HG03558 (cell line): Measurements from ENCODE around the gene CTRB2.
"Not testable (repeated sequence)": the region's sequence is repeated elsewhere in the genome, so short reads cannot be mapped to it uniquely, and the experiment has no call there.

Experiments used
- ATAC-seq: cut with Tn5 transposase; IDR thresholded peaks from one replicate; pipeline ENCODE4 v1.9.1; 2021; ENCODE audit warnings: moderate number of reproducible peaks; ENCODE audit not compliant: unreplicated experiment; ENCODE audit errors: extremely low read depth

CTRB2 gene

DNA sequence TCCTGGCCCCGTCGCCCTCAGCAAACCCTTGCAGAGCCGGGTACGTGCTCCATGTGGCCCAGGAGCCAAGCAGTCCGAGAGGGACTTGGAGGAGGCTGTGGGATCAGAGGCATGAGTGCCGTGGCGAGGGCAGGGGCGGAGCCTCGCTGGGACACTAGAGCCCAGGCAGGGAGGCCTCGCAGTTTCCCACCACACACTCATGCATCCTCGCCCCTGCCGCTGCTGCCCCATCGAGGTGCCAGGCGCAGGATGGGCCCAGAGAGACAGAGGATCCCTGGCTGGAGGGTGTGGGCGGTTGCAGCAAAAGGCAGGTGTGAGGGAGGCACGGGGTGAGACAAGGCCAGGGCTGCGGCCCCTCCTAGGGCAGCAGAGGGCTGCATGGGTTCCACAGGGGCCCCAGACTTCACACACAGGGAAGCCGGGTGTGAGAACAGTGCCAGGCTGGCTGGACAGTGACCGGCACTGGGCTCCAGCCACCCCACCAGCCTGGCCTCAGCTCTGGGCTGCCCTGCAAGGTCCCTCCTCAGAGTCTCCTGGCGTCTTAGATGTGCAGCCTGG lies 36.8 kb upstream of the CTRB2 start:
- ATAC-seq: no peak

DNA sequence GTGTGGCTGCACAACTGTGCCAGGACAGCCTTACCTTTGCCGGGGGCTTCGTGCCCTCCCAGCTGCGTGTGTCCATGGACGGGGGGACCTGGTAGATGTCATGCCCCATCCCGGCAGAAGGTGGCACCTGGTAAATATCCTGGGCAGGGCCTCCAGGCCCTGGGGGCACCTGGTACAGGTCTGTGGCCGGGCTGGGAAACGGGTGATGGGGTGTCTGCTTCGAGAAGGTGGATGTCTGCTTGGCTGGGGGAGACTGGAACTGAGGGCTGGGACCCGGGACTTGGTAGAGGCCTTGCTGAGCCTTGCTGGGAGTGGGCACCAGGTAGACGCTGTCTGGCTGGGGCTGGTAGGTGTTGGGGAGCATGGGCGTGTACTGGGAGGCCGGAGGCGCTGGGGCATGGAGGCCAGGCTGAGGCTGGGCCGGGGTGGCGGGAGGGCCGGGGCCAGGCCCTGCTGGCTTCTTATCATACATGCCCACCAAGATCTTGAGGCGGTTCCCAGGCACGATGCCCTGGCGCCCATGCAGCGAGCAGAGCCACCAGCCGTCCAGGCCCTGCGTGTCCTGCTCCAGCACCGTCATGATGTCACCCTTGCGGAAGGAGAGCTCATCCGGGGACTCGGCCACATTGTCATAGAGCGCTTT lies 35.6 kb upstream of the CTRB2 start:
- ATAC-seq: not testable (repeated sequence)

DNA sequence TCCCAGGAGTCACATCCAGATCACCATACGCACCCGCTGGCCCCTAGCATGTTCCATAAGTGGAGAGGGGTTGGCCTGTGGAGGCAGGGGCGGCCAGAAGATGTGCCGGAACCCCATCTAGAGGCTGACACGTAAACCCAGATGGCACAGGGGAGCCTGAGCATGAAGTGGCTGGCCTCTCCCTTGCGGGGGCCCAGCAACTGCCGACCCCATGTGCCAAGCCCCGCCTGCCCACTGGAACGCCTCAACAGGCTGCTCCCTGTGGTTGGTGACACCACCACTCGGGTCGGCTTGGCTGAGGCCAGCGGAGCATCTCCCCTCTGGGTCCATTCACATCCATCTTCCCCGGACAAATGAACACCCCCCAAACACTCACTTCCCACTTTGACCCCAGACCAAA lies 35.0 kb upstream of the CTRB2 start:
- no peak for ATAC-seq

DNA sequence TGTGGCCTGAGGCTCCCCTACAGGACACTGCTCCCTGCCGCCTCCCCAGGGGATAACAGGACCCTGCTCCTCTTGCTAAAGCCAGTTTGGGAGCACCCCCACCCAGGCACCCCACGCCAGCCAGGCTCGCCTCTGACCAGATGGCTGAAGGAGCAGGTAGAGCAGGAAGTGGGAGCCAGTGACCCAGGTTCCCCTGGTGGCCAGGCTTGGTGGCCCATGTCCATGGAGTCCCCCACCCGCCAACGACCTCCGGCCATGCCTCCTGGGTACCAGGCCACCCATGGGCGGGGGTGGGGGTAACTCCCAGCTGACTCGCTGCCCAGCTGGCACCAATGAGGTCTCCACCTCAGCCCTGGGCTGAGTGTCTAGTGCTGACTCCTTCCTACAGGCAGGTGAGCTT lies 34.5 kb upstream of the CTRB2 start:
- no peak for ATAC-seq

DNA sequence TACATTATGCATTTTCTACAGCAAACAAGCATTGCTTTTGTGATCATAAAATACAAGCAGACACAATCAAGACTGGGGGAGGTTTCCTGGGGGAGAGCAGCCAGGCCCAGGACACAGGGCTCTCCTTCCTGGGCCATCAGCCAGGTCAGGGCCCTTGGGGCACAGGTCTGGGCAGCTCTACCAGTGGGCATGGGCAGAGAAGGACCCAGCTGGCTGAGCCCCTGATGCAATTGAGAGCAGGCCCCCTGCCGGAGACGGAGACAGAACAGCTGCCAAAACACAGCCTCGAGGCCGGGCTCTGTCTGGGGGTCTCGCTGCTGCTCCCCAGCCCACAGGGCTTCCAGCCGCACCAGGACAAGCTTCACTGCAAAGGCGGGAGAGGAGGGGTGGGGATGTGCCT lies 33.7 kb upstream of the CTRB2 start:
- ATAC-seq: not testable (repeated sequence)

DNA sequence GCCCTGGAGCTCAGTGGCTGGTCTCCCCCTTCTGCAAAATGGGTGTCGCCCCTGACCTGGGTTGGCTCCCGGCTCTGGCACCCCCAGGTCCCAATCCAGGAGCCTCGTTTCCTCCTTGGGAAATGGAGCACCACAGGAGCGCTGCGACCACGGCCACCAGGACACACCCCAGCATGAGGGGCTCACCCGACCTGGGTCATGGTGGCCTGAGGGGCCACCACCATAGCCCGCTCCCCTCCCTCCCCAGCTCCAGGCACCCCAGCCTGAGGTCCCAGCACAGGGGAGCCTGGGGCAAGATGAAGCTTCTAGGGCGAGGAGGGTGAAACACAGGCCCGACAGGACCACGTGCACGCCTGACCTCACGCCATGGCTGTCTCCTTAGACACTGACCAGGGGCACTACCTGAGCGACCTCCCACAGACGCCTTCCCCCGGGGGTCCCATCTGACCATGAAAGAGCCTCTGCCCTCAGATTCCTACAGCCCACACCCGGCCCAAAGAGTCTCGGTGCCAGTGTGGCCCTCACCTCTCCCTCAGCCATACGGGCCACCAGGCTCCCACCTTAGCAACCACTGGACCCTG lies 32.7 kb upstream of the CTRB2 start:
- no peak for ATAC-seq

DNA sequence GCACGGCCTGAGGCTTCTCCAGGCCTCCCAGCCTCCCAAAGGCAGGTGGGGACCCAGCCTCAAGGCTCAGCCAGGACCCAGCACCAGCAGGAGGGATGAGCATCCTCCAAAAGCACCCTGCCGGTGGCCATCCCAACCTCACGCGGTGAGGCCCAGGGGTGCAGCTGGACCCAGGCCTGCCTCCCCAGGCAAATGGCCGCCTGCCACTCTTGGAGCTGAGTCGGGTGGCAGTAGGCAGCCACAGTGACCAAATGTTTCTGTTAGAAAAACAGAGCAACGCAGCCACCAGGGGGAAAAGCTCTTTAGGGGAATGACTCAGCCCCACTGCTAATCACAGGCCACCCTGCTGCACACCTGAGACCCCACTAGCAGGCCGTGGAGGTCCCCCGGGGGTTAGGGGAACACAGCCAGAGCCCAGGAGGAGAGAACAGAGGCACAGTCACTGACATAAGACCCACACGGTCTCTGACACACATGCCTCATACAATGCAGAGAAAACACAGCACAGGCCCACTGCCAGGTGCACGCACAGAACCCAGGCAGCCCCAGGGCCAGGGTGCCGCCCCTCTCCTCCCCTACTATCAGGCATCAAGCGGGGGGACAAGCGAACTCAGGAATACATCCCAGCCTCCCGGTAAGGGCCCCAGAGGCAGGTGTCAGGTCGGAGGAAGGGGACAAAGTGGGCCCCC lies 32.0 kb upstream of the CTRB2 start:
- no peak for ATAC-seq

DNA sequence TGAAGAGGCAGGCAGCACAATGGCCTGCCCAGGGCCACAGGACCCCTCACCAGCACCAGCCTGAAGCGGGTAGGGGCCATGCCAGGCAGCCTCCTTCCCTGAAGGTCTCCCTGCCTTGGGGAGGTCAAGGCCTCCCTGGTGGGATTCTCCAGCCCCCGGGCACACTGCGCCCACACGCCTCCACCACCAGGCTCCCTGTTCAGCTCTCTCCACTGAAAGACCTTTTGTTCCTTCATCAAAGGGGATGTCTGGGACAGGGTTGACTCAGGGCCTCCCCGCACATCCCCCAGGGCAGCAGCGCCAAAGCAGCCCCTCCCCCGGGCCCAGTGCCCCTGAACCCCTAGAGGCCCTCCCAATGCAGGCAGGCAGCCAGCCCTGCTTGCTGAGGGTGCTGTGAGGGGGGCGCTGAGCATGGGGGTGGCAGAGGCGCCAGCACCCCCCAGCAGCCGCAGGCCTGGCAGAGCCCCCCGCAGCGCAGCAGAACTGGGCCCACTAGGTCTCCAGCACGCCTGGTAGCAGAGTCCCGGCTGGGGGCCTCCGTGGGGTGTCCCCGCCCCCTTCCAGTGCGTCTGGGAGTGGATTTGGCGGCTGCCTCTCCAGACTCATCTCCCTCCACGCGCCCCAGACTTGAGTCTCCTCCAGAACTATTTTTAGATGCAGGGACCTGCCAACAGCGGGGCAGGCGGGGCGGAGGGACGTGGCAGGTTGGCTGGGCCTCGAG lies 31.3 kb upstream of the CTRB2 start:
- no peak for ATAC-seq

DNA sequence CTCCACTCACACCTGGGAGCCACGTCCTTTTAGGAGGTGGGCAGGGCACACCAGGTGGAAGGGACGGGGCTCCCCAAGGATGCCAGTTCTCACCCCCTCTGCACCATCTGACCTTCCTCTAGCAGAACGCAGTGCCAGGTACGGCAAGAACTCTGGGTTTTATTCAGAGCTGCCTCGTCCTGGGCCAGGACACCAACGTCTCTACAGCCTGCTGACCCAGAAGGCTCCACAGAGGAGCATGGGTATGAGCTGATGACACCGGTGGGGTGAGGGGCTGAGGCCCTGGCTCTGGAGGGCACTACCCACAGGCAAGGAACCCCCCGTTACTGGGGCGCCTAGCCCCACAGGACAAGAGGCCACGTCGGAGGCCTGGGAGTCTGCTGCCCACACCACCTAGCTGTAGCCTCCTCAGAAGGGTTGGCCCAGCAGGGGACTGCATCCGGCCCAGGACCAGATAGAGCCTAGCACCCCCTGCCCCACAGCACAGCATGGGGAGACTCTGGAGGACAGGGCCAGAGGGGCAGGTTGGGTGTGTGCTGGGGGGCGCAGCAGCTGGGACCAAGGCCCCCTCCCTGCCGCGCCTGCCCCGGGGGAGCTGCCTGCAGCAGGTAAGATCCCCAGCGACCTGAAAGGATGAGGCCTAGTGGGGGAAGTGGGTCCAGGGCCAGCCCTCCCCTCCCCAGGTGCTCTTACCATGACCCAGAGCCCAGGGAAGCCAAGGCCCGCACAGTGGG lies 30.6 kb upstream of the CTRB2 start:
- ATAC-seq: no peak

DNA sequence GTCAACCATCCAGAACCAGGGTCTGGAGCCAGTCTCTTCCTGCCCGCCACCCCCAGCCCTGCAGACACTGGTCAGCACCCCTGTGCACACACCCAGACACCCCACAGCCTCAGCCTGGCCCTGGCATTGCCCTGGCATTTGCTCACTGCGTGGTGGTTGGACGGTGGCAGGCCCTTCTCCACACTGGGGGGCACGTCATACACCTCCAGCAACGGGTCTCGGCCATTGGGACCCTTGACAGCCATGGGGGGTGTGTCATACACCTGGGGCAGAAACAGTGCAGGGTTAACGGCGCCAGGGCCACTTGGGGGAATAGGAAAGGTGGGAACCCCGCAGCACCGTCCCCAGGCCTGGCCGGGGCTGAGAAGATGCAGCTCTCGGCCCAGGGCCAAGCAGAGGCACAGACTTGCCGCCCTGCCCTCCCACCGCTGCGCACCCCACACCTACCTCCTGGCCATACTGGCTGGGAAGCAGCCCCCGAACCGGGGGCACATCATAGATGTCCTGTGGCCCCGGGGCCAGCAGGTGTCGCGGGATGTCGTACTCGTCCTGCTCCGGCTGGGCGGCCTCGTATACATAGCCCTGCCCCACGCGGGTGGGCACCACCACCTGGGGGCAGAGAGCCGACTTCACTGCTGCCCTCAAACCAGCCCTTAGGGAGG lies 29.9 kb upstream of the CTRB2 start:
- ATAC-seq: no peak

DNA sequence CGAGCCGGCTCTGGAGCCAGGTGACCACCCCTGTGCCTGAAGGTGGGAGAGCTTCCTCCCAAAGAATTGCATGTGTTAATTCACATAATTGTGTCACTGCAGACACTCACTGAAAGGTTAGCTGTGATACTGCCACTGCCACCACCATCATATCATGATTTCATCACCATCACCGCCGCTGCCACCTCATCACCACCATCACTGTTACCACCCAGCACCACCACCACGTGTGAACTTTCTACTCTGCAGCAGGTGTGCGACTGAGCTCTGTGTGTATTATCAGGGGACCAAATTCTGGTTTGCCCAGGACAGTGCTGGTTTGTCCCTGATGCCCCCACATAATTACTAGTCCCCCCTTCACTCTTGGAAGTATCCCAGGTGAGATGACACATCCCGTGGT lies 29.3 kb upstream of the CTRB2 start:
- ATAC-seq: no peak

DNA sequence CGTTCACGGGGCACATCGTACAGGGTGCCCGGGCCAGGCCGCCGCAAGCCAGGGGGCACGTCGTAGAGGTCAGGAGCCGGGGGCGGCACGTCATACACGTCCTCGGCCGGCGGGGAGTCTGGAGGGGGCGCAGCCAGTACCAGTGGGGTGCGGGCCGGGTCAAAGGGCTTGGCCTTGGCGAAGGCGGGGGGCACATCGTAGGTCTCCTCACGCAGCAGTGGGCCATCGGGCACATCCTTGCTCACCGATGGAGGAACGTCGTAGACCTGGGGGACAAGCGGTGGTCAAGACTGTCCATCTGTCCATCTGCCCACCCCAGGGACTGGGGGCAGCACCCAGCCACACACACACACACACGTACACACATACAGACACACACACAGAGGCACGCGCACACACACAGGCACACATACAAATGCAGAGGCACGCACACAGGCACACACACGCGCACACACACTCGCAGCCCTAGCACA lies 28.8 kb upstream of the CTRB2 start:
- ATAC-seq: no peak

DNA sequence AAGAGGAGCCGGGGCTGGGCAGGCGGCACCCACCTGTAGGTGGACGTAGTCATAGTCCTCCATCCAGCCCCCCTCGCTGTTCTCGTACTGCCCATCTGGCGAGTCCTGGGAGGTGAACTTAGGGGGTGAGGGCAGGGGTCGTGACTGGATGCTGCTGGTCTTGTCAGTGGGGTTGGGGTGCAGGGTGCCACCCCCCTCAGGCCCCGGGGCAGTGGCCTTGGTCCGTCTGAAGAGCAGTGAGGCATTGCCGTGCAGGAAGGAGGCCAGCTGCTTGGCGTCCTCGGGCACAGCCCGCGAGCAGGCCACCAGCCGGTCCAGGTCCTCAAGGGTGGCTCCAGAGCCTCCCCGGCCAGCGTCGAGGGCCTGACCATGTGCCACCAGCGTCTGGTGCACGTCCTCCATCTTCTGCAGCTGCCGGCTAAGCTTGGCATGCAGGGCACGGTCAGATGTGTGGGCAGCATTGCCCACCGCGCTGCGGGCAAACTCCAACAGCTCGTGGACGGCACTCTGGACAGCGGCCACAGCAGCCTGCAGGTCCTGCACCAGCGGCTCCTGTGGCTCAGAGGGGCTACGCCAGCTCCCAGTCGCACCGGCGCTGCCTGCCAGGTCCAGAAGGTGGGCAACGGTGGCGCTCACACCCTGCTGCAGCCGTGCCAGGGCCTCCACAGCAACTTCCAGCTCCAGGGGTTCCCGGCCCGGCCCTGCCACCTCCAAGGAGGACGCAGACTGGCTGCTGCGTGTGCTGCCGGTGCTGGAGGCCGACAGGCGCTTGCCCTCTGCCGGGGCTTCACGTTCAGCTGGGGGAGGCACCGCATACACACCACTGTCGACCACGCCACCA lies 28.1 kb upstream of the CTRB2 start:
- ATAC-seq: no peak

DNA sequence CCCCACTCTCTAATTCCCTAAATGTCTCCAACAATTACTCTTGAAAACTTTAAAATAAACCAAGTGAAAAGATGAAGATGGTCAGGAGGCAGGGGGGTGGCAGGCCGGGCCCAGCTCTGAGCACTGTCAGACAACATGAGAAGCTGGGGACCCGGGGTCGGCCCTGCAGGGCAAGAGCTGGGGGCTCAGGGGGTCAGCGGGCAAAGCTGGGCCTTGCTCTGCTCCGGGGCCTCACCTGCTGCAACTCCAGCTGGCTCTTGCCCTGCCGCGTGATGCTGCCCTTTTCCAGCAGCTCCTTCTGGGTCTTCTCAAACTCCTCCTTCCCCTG lies 26.6 kb upstream of the CTRB2 start:
- ATAC-seq: no peak

DNA sequence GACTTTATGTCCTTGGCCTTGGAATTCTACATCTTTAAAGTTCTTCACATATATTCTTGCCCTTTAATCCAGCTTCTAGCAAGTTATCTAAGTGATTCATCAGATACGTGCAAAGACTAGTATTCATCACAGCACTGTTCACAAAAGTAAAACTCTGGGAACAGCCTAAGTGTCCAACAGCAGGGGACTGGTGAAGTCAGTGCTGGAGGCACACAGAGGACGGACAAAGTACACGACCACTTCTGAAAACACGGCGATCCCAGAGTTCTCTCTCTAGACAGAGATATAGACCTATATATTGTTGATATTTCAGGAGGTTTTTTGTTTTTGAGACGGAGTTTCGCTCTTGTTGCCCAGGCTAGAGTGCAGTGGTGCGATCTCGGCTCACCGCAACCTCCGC lies 24.6 kb upstream of the CTRB2 start:
- ATAC-seq: no peak

DNA sequence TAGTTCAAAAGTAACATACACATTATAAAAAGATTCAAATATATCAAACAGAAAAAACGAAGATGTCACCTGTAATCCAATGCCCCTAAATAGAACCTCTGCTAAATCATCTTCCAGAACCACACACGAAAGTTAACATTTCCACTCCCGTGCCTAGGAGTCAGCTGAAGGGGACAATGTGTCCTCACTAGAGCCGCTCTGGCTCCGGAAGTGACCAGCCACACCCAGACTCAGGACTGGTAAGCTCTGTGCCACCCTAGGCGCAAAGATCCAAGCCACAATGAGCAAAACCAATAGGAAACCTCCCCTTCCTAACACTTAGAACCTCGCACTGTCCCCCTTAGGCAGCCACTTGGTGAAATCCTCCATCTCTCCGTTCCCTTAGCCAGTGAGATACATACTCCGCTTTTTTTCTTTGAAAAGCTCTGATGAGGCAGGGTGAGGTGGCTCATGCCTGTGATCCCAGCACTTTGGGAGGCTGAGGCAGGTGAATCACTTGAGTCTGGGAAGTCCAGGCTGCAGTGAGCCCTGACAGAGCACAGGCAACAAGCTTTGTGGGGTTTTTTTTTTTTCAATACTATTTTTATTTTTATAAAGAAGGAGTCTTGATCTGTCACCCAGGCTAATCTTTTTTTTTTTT lies 23.6 kb upstream of the CTRB2 start:
- no peak for ATAC-seq

DNA sequence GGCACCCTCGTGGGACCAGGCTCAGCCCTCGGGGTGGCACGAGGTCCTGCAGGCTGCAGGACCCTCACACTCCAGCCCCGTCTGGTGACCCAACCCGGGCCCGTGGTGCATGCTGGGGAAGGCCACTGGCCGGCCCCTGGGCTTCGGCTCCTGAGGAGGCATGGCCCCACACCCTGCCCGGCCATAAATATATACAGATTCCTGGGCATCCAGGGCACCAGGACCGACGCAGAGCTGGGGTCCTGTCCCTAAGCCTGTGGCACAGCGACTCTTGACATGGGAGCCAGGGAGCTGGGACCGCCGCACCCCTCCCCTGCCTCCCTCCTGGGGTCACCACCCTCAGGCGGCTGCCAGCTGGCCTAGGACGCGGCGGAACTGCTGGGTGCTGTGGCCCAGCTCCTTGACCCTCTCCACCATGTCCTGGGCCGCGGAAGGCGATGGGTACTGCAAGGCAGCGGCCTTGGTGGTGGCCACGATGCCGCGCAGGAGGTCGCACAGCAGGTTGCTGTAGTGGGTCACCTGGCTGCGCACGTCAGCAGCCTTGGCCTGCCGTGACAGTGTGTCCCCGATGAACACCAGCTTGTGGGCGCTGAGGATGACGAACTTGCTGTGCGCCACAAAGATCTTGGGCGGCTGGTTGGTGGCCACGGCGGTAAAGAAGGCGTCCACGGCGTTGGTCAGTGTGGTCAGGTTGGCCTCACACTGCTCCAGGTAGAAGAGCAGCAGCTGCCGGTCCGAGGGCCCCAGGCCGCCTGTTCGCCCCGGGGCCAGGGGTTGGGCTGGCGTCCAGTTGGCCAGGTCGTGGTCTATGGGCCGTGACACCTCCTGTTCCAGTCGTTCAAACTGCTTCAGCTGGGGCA lies 22.4 kb upstream of the CTRB2 start:
- no peak for ATAC-seq
